Calu3 (cell line): ENCODE results near the gene IP6K1. TPM values are rescaled to one million over a fixed set of nuclear protein-coding genes. Genes with fewer than 3 reads are reported as not detected.
"Not testable (repeated sequence)": the region's sequence is repeated elsewhere in the genome, so short reads cannot be mapped to it uniquely, and the experiment has no call there.

Experiments used
- BruUV-seq: library from RNA; stranded (reverse); fragments of 400-500 nt; replicated peaks from 2 replicates; lab custom pipeline; 2021; lab: Mats Ljungman, UMichigan
- CTCF ChIA-PET: fragments of 300-600 bp; sonication (Branson Sonifier 250); formaldehyde crosslinking; loops from one replicate; lab custom pipeline; 2022; ENCODE audit warnings: antibody characterized with exemption; lab: Charles Lee
- DNase-seq: peaks from one replicate; pipeline ENCODE4 v3.0.0; 2022
- H3K27ac Mint-ChIP-seq: one replicate; pipeline ENCODE4 v1.8.0; 2022; ENCODE audit warnings: mixed read lengths; ENCODE audit not compliant: unreplicated experiment
- H3K27me3 Mint-ChIP-seq: one replicate; pipeline ENCODE4 v1.8.0; 2022; ENCODE audit warnings: mixed read lengths; ENCODE audit not compliant: unreplicated experiment
- H3K36me3 Mint-ChIP-seq: one replicate; pipeline ENCODE4 v1.8.0; 2022; ENCODE audit warnings: mild to moderate bottlenecking, moderate library complexity, mixed read lengths; ENCODE audit not compliant: insufficient read depth, unreplicated experiment
- H3K4me1 Mint-ChIP-seq: one replicate; pipeline ENCODE4 v1.8.0; 2022; ENCODE audit warnings: mild to moderate bottlenecking, low read depth, mixed read lengths; ENCODE audit not compliant: unreplicated experiment
- H3K4me3 Mint-ChIP-seq: one replicate; pipeline ENCODE4 v1.8.0; 2022; ENCODE audit warnings: mild to moderate bottlenecking, low read depth, moderate library complexity, mixed read lengths; ENCODE audit not compliant: unreplicated experiment
- H3K9me3 Mint-ChIP-seq: one replicate; pipeline ENCODE4 v1.8.0; 2022; ENCODE audit warnings: low read depth, mixed read lengths; ENCODE audit not compliant: unreplicated experiment
- CTCF ChIP-seq: fragments of 200-600 bp; IDR thresholded peaks from one replicate; pipeline ENCODE4 v1.8.0; 2022; ENCODE audit warnings: antibody characterized with exemption; ENCODE audit not compliant: unreplicated experiment
- intact Hi-C: fragments of 100-400 bp; cut with micrococcal nuclease; formaldehyde crosslinking; loops from one replicate; pipeline ENCODE4 v1.10.0; 2022; ENCODE audit not compliant: unreplicated experiment
- total RNA-seq: library from RNA; stranded (reverse); gene quantifications from 2 replicates; pipeline ENCODE4 v1.2.3, GENCODE V29; 2022

The IP6K1 gene
- total RNA-seq, 1 experiment from 2014 or later: 30.3 TPM

GRCh38 chr3:49689908-49690624 lies 96.3 kb downstream of the IP6K1 start:
- BruUV-seq, CTCF ChIA-PET, H3K9me3 Mint-ChIP-seq, DNase-seq, intact Hi-C loops, H3K27me3 Mint-ChIP-seq: not testable (repeated sequence)
- H3K36me3 Mint-ChIP-seq: peaks cover 46% of the 10 kb centered on the region
- peak overlapping the region; percentile 95 for H3K4me3 Mint-ChIP-seq
- peak overlapping the region; percentile 88 for H3K27ac Mint-ChIP-seq
- peaks cover 10% of the 10 kb centered on the region for H3K4me1 Mint-ChIP-seq

GRCh38 chr3:49689046-49689907 lies 97.1 kb downstream of the IP6K1 start, which contains the start of the genes MST1 and RNF123:
TSS of gene MST1 (minus strand) at chr3:49689474. CDS start at chr3:49688691, 783 bp downstream.
TSS of gene RNF123 (plus strand) at chr3:49689557. CDS start at chr3:49691166, 1,609 bp downstream.
- Mint-ChIP-seq H3K4me1 (peaks cover 10% of the 10 kb centered on the region), H3K36me3 (peaks cover 46% of the 10 kb centered on the region), H3K27ac (peak within 1 kb of the TSS; percentile 88), H3K27me3 (no peaks in the 10 kb centered on the region), H3K4me3 (peak within 1 kb of the TSS; percentile 95), H3K9me3 (no peaks in the 10 kb centered on the region)
- peak; percentile 92 for DNase-seq
- CTCF ChIA-PET: no interaction called here
- intact Hi-C loops: no loop called here
- no peak for TF ChIP-seq CTCF
- BruUV-seq: no TSS peak

- BruUV-seq, CTCF ChIA-PET, DNase-seq, H3K9me3 Mint-ChIP-seq, H3K27me3 Mint-ChIP-seq, intact Hi-C loops: not testable (repeated sequence)
- H3K4me3 Mint-ChIP-seq: peak overlapping the region; percentile 95
- peaks cover 46% of the 10 kb centered on the region for H3K36me3 Mint-ChIP-seq
- H3K27ac Mint-ChIP-seq: peak overlapping the region; percentile 88
- H3K4me1 Mint-ChIP-seq: peaks cover 10% of the 10 kb centered on the region
These were observed 97.8 kb downstream of the IP6K1 start for GRCh38 chr3:49688338-49689045.

- Mint-ChIP-seq H3K4me1 (peaks cover 10% of the 10 kb centered on the region), H3K36me3 (peaks cover 46% of the 10 kb centered on the region), H3K4me3 (peak overlapping the region; percentile 66)
- BruUV-seq, H3K27ac Mint-ChIP-seq, H3K9me3 Mint-ChIP-seq, CTCF ChIA-PET, DNase-seq, intact Hi-C loops, H3K27me3 Mint-ChIP-seq: not testable (repeated sequence)
These were observed 98.9 kb downstream of the IP6K1 start for GRCh38 chr3:49687424-49687795.

- intact Hi-C loops, H3K9me3 Mint-ChIP-seq: not testable (repeated sequence)
- BruUV-seq: TSS peak; percentile 3
These were observed 99.4 kb downstream of the IP6K1 start for GRCh38 chr3:49686769-49687423.

GRCh38 chr3:49686346-49686745 lies 100.0 kb downstream of the IP6K1 start:
- Mint-ChIP-seq H3K27ac (peak overlapping the region; percentile 17), H3K4me3 (peak overlapping the region; percentile 66), H3K36me3 (peaks cover 46% of the 10 kb centered on the region), H3K4me1 (peaks cover 10% of the 10 kb centered on the region)
- DNase-seq, H3K27me3 Mint-ChIP-seq, intact Hi-C loops, BruUV-seq, CTCF ChIA-PET, H3K9me3 Mint-ChIP-seq: not testable (repeated sequence)

More at GRCh38 chr3:49686769-49687423, 99.4 kb downstream of the IP6K1 start:
- CTCF ChIA-PET, H3K27me3 Mint-ChIP-seq: not testable (repeated sequence)
- Mint-ChIP-seq H3K4me1 (peaks cover 10% of the 10 kb centered on the region), H3K36me3 (peaks cover 46% of the 10 kb centered on the region), H3K27ac (peak overlapping the region; percentile 17), H3K4me3 (peak overlapping the region; percentile 66)
- peak; percentile 78 for DNase-seq

GRCh38 chr3:49685846-49686245 lies 100.5 kb downstream of the IP6K1 start:
- H3K9me3 Mint-ChIP-seq, H3K27ac Mint-ChIP-seq, H3K4me3 Mint-ChIP-seq, intact Hi-C loops, H3K4me1 Mint-ChIP-seq, CTCF ChIA-PET, BruUV-seq, DNase-seq, H3K27me3 Mint-ChIP-seq: not testable (repeated sequence)
- peaks cover 43% of the 10 kb centered on the region for H3K36me3 Mint-ChIP-seq

- H3K4me1 Mint-ChIP-seq, CTCF ChIA-PET, H3K9me3 Mint-ChIP-seq, H3K27ac Mint-ChIP-seq, H3K4me3 Mint-ChIP-seq, BruUV-seq, DNase-seq, H3K27me3 Mint-ChIP-seq, intact Hi-C loops: not testable (repeated sequence)
- peaks cover 38% of the 10 kb centered on the region for H3K36me3 Mint-ChIP-seq
These were observed 101.2 kb downstream of the IP6K1 start for GRCh38 chr3:49685103-49685502.
